SKM-1 (cell line): ENCODE measurements around the gene PLA2G6.
"Not testable (repeated sequence)": the region's sequence is repeated elsewhere in the genome, so short reads cannot be mapped to it uniquely, and the experiment has no call there.

ENCODE experiments used
- DNase-seq: peaks from one replicate; lab custom pipeline; 2025; ENCODE audit not compliant: unreplicated experiment; lab: John Stamatoyannopoulos, UW

PLA2G6 gene

GRCh38 chr22:38169116-38169515, 12.5 kb downstream of the PLA2G6 start:
- DNase-seq: no peak

GRCh38 chr22:38167988-38168407, 13.6 kb downstream of the PLA2G6 start:
- DNase-seq: no peak

- DNase-seq: no peak
These were observed 15.6 kb downstream of the PLA2G6 start for GRCh38 chr22:38165922-38166593.

- no peak for DNase-seq
These were observed 17.1 kb downstream of the PLA2G6 start for GRCh38 chr22:38164551-38164918.

- no peak for DNase-seq
These were observed 17.6 kb downstream of the PLA2G6 start for GRCh38 chr22:38163844-38164550.

GRCh38 chr22:38162881-38163843, 18.5 kb downstream of the PLA2G6 start:
- DNase-seq: no peak

GRCh38 chr22:38155703-38156102, 25.9 kb downstream of the PLA2G6 start:
- DNase-seq: no peak

- DNase-seq: not testable (repeated sequence)
These were observed 27.1 kb downstream of the PLA2G6 start for GRCh38 chr22:38154563-38154915.

- DNase-seq: no peak
These were observed 27.6 kb downstream of the PLA2G6 start for GRCh38 chr22:38153821-38154562.

GRCh38 chr22:38151126-38151500, 30.5 kb downstream of the PLA2G6 start:
- no peak for DNase-seq

GRCh38 chr22:38148245-38148644, 33.4 kb downstream of the PLA2G6 start:
- DNase-seq: no peak

GRCh38 chr22:38146166-38146565, 35.5 kb downstream of the PLA2G6 start:
- DNase-seq: not testable (repeated sequence)

GRCh38 chr22:38144025-38144405, 37.6 kb downstream of the PLA2G6 start:
- DNase-seq: no peak

GRCh38 chr22:38142606-38143005, 39.0 kb downstream of the PLA2G6 start:
- DNase-seq: no peak

- DNase-seq: no peak
These were observed 40.2 kb downstream of the PLA2G6 start for GRCh38 chr22:38141217-38141973.

- no peak for DNase-seq
These were observed 41.7 kb downstream of the PLA2G6 start for GRCh38 chr22:38139901-38140300.

- DNase-seq: no peak
These were observed 42.7 kb downstream of the PLA2G6 start for GRCh38 chr22:38138961-38139360.

GRCh38 chr22:38137876-38138687, 43.5 kb downstream of the PLA2G6 start:
- no peak for DNase-seq

GRCh38 chr22:38136607-38137006, 45.0 kb downstream of the PLA2G6 start:
- DNase-seq: no peak
